CD14-positive monocyte (primary cell): ENCODE measurements around the gene ZEB1. TPM values are rescaled to one million over a fixed set of nuclear protein-coding genes. Genes with fewer than 3 reads are reported as not detected.

Source experiments
- DNase-seq, 3 donors: peaks; one replicate each; pipeline ENCODE4 v3.0.0-alpha.2; 2011 to 2022
- H2AFZ ChIP-seq: 2 replicates; pipeline ENCODE4 v1.6.0; 2012; ENCODE audit warnings: mild to moderate bottlenecking, low read depth, low read length, inconsistent platforms; ENCODE audit not compliant: insufficient read depth, poor library complexity, severe bottlenecking
- H3K27ac ChIP-seq, 2 donors: 1 replicate in 1 of 2; 2 replicates in 1 of 2; pipeline ENCODE4 v1.5.1; 2012 to 2013; ENCODE audit warnings: low read length in 2 of 2, control low read depth in 1 of 2, inconsistent platforms in 1 of 2, low read depth in 1 of 2, mild to moderate bottlenecking in 1 of 2
- H3K27me3 ChIP-seq, 2 donors: one replicate each; pipeline versions ENCODE4 v1.6.0 to v1.6.1; 2011 to 2013; ENCODE audit warnings: low read length in 2 of 2; ENCODE audit not compliant: control insufficient read depth in 2 of 2, insufficient read depth in 2 of 2
- H3K36me3 ChIP-seq, 2 donors: replicated peaks in 1 of 2; 1 replicate in 1 of 2; 2 replicates in 1 of 2; pipeline versions ENCODE4 v1.5.1 to v1.6.1; 2012 to 2013; ENCODE audit warnings: low read length in 2 of 2, control low read depth in 1 of 2, inconsistent platforms in 1 of 2, mild to moderate bottlenecking in 1 of 2; ENCODE audit not compliant: insufficient read depth in 2 of 2, control insufficient read depth in 1 of 2
- H3K4me1 ChIP-seq, 2 donors: 1 replicate in 1 of 2; 2 replicates in 1 of 2; pipeline versions ENCODE4 v1.5.1 to v1.6.1; 2012 to 2013; ENCODE audit warnings: low read length in 2 of 2, control low read depth in 1 of 2, inconsistent platforms in 1 of 2, mild to moderate bottlenecking in 1 of 2, moderate library complexity in 1 of 2; ENCODE audit not compliant: insufficient read depth in 2 of 2, control insufficient read depth in 1 of 2
- H3K4me2 ChIP-seq: replicated peaks from 2 replicates; pipeline ENCODE3; 2012; ENCODE audit warnings: low read length, moderate library complexity, mild to moderate bottlenecking; ENCODE audit not compliant: poor library complexity, severe bottlenecking; ENCODE audit errors: extremely low read depth
- H3K4me3 ChIP-seq, 3 experiments: fragments of 200-600 bp in 1 of 3; sonication (generic) in 1 of 3; replicated peaks in 1 of 3; 1 replicate in 2 of 3; 2 replicates in 1 of 3; pipeline ENCODE4 v1.5.1; 2011 to 2013; ENCODE audit warnings: low read length in 3 of 3, mild to moderate bottlenecking in 3 of 3, control low read depth in 2 of 3, low read depth in 2 of 3, inconsistent platforms in 1 of 3, moderate library complexity in 1 of 3
- H3K79me2 ChIP-seq: 2 replicates; pipeline ENCODE4 v1.6.0; 2012; ENCODE audit warnings: mild to moderate bottlenecking, control low read depth, inconsistent platforms, low read length, moderate library complexity; ENCODE audit not compliant: insufficient read depth
- H3K9ac ChIP-seq: 2 replicates; pipeline ENCODE4 v1.6.0; 2017; ENCODE audit warnings: low read length, mild to moderate bottlenecking; ENCODE audit not compliant: insufficient read depth, poor library complexity, severe bottlenecking
- H3K9me3 ChIP-seq, 2 donors: replicated peaks in 1 of 2; 1 replicate in 1 of 2; 2 replicates in 1 of 2; pipeline versions ENCODE4 v1.5.1 to v1.6.1; 2012 to 2013; ENCODE audit warnings: low read length in 2 of 2, control low read depth in 1 of 2; ENCODE audit not compliant: control insufficient read depth in 1 of 2, insufficient read depth in 1 of 2
- H4K20me1 ChIP-seq: 2 replicates; pipeline ENCODE4 v1.6.0; 2012; ENCODE audit warnings: mild to moderate bottlenecking, low read length, control low read depth, moderate library complexity; ENCODE audit not compliant: insufficient read depth
- H3K27ac Mint-ChIP-seq, 7 donors: one replicate each; pipeline ENCODE4 v1.8.0; 2020; ENCODE audit warnings: mild to moderate bottlenecking in 7 of 7, mixed read lengths in 7 of 7, moderate library complexity in 6 of 7, inconsistent platforms in 2 of 7
- H3K27me3 Mint-ChIP-seq, 3 donors: one replicate each; pipeline ENCODE4 v1.8.0; 2021 to 2022; ENCODE audit warnings: low read depth in 3 of 3, mild to moderate bottlenecking in 3 of 3, mixed read lengths in 3 of 3, moderate library complexity in 3 of 3, inconsistent platforms in 1 of 3
- H3K36me3 Mint-ChIP-seq, 2 donors: one replicate each; pipeline ENCODE4 v1.8.0; 2020; ENCODE audit warnings: mixed read lengths in 2 of 2, inconsistent platforms in 1 of 2, mild to moderate bottlenecking in 1 of 2
- H3K4me1 Mint-ChIP-seq: one replicate; pipeline ENCODE4 v1.8.0; 2020; ENCODE audit warnings: mild to moderate bottlenecking, mixed read lengths
- H3K4me3 Mint-ChIP-seq, 2 donors: one replicate each; pipeline ENCODE4 v1.8.0; 2020; ENCODE audit warnings: mild to moderate bottlenecking in 2 of 2, mixed read lengths in 2 of 2, moderate library complexity in 1 of 2
- H3K9me3 Mint-ChIP-seq, 7 donors: one replicate each; pipeline ENCODE4 v1.8.0; 2020 to 2022; ENCODE audit warnings: mixed read lengths in 7 of 7, mild to moderate bottlenecking in 6 of 7, moderate library complexity in 6 of 7, inconsistent platforms in 2 of 7
- CTCF ChIP-seq: fragments of 200-600 bp; IDR thresholded peaks from one replicate; pipeline ENCODE4 v1.8.0; 2022; ENCODE audit warnings: antibody characterized with exemption, mild to moderate bottlenecking
- whole genome bisulfite sequencing: methylation state at CpG from one replicate; pipeline ENCODE4 v1.1.5; 2013; ENCODE audit warnings: missing lambda C conversion rate; ENCODE audit not compliant: insufficient coverage; 5-methylcytosine and 5-hydroxymethylcytosine counted together
- intact Hi-C, 2 donors: fragments of 100-400 bp; cut with micrococcal nuclease; formaldehyde crosslinking; loops; one replicate each; pipeline versions ENCODE4 v1.15.0 to v1.15.1; 2023
- polyA plus RNA-seq, 3 donors: library from polyadenylated mRNA; depleted of rRNA in 1 of 3; unstranded in 2 of 3; stranded (reverse) in 1 of 3; fragments of 300-500 nt in 2 of 3; fragments of >200 nt in 1 of 3; fragmentation: Illumina TruSeq in 2 of 3; gene quantifications; 1 replicate in 2 of 3; 2 replicates in 1 of 3; pipeline ENCODE4 v1.2.3, GENCODE V29; 2012 to 2021

Gene ZEB1
- polyA plus RNA-seq, 3 donors = 0.13 to 0.20 TPM; not detected in 1

- H3K9ac ChIP-seq = no peak overlapping the region
- Mint-ChIP-seq H3K27ac (no peak overlapping the region), H3K4me1 (no peaks in the 10 kb centered on the region), H3K36me3 (no peaks in the 10 kb centered on the region), H3K4me3 (no peak overlapping the region), H3K9me3 (peaks cover 0 to 16% (median 13%) of the 10 kb centered on the region in 7 donors), H3K27me3 (no peaks in the 10 kb centered on the region)
- H3K27me3 ChIP-seq = no peaks in the 10 kb centered on the region
- no peaks in the 10 kb centered on the region for H3K4me1 ChIP-seq
- intact Hi-C loops = no loop called here
- H3K79me2 ChIP-seq = no peaks in the 10 kb centered on the region
- no peaks in the 10 kb centered on the region for H3K9me3 ChIP-seq
- H3K27ac ChIP-seq = no peak overlapping the region
- no peak overlapping the region for H3K4me2 ChIP-seq
- no peaks in the 10 kb centered on the region for H4K20me1 ChIP-seq
- no peak overlapping the region for H2AFZ ChIP-seq
- no peaks in the 10 kb centered on the region for H3K36me3 ChIP-seq
- no peak for DNase-seq
- H3K4me3 ChIP-seq = no peak overlapping the region
- TF ChIP-seq CTCF = no peak
These were observed 157.1 kb downstream of the ZEB1 start for GRCh38 chr10:31476088-31476487.

- no peak overlapping the region for H3K4me2 ChIP-seq
- H3K27ac Mint-ChIP-seq = no peak overlapping the region
- peaks cover 0 to 13% (median 9%) of the 10 kb centered on the region in 7 donors for H3K9me3 Mint-ChIP-seq
- no peaks in the 10 kb centered on the region for H3K27me3 ChIP-seq
- no peaks in the 10 kb centered on the region for H3K9me3 ChIP-seq
- H3K27ac ChIP-seq = no peak overlapping the region
- no peaks in the 10 kb centered on the region for H3K4me1 ChIP-seq
- H3K36me3 Mint-ChIP-seq = no peaks in the 10 kb centered on the region
- H3K9ac ChIP-seq = no peak overlapping the region
- no peak for TF ChIP-seq CTCF
- no peak for DNase-seq
- H3K4me3 ChIP-seq = no peak overlapping the region
- H3K27me3 Mint-ChIP-seq = no peaks in the 10 kb centered on the region
- intact Hi-C loops = no loop called here
- no peaks in the 10 kb centered on the region for H3K36me3 ChIP-seq
- H3K4me3 Mint-ChIP-seq = no peak overlapping the region
- WGBS = no CpG with 5 or more reads among the region's 1 CpG
- no peaks in the 10 kb centered on the region for H3K4me1 Mint-ChIP-seq
- H4K20me1 ChIP-seq = no peaks in the 10 kb centered on the region
- no peak overlapping the region for H2AFZ ChIP-seq
- H3K79me2 ChIP-seq = no peaks in the 10 kb centered on the region
These were observed 158.6 kb downstream of the ZEB1 start for GRCh38 chr10:31477584-31477983.
